H1 (cell line): ENCODE results near the gene ARL5A. TPM values are rescaled to one million over a fixed set of nuclear protein-coding genes. Genes with fewer than 3 reads are reported as not detected.

Experiments used
- CHD1 ChIP-seq: IDR thresholded peaks from 2 replicates; pipeline ENCODE4 v1.6.1; 2012; ENCODE audit warnings: low read depth, low read length, improper control_type of control experiment
- HDAC2 ChIP-seq, 2 experiments: fragments of 300-600 bp in 1 of 2; sonication (generic) in 1 of 2; IDR thresholded peaks; 2 replicates each; pipeline ENCODE4 v1.6.1; 2011 to 2012; ENCODE audit warnings: low read depth in 2 of 2, low read length in 2 of 2, mild to moderate bottlenecking in 2 of 2, moderate library complexity in 2 of 2, borderline replicate concordance in 1 of 2, inconsistent platforms in 1 of 2
- KDM4A ChIP-seq: IDR thresholded peaks from one replicate; pipeline ENCODE4 v1.7.1; 2012; ENCODE audit warnings: low read depth, mild to moderate bottlenecking, moderate library complexity, low read length, inconsistent platforms; ENCODE audit not compliant: severe bottlenecking
- RFX5 ChIP-seq: IDR thresholded peaks from 2 replicates; pipeline ENCODE4 v1.6.1; 2011; ENCODE audit warnings: low read depth, low read length, improper control_type of control experiment, borderline replicate concordance
- SIN3A ChIP-seq, 2 experiments: IDR thresholded peaks in 1 of 2; conservative IDR thresholded peaks in 1 of 2; 2 replicates each; pipeline ENCODE4 v1.6.1; 2011 to 2012; ENCODE audit warnings: low read length in 2 of 2, improper control_type of control experiment in 1 of 2, low read depth in 1 of 2, mild to moderate bottlenecking in 1 of 2
- TCF12 ChIP-seq: IDR thresholded peaks from 2 replicates; pipeline ENCODE4 v1.6.1; 2011; ENCODE audit warnings: low read depth, mild to moderate bottlenecking, low read length
- TEAD4 ChIP-seq: IDR thresholded peaks from 2 replicates; pipeline ENCODE4 v1.6.1; 2012; ENCODE audit warnings: low read depth, low read length, inconsistent platforms, mixed read lengths
- YY1 ChIP-seq: IDR thresholded peaks from 2 replicates; pipeline ENCODE4 v1.6.1; 2011; ENCODE audit warnings: low read depth, mild to moderate bottlenecking, low read length
- polyA plus RNA-seq, 7 experiments: library from polyadenylated mRNA; depleted of rRNA in 3 of 7; stranded (reverse) in 5 of 7; unstranded in 2 of 7; fragments of >200 nt in 5 of 7; fragments of 200-250 nt in 2 of 7; gene quantifications; 1 replicate in 5 of 7; 2 replicates in 1 of 7; 4 replicates in 1 of 7; pipeline versions ENCODE4 v1.2.1 to v1.2.3, GENCODE V29; 2011 to 2013; ENCODE audit warnings: missing spikeins in 2 of 7, mixed read lengths in 2 of 7
- total RNA-seq: library from RNA; stranded (reverse); fragmentation: NEBNext Ultra II Directional; extraction: Animal tissue kit (Norgen Biotek cat#: 25700); gene quantifications from 2 replicates; pipeline ENCODE4 v1.2.1, GENCODE V29; 2021

ARL5A gene
- total and polyA plus RNA-seq, 2 of the 8 experiments (the other 6 are each of a cell fraction or from before 2014, with no cell fraction given): 12.6 to 86.3 TPM

DNA sequence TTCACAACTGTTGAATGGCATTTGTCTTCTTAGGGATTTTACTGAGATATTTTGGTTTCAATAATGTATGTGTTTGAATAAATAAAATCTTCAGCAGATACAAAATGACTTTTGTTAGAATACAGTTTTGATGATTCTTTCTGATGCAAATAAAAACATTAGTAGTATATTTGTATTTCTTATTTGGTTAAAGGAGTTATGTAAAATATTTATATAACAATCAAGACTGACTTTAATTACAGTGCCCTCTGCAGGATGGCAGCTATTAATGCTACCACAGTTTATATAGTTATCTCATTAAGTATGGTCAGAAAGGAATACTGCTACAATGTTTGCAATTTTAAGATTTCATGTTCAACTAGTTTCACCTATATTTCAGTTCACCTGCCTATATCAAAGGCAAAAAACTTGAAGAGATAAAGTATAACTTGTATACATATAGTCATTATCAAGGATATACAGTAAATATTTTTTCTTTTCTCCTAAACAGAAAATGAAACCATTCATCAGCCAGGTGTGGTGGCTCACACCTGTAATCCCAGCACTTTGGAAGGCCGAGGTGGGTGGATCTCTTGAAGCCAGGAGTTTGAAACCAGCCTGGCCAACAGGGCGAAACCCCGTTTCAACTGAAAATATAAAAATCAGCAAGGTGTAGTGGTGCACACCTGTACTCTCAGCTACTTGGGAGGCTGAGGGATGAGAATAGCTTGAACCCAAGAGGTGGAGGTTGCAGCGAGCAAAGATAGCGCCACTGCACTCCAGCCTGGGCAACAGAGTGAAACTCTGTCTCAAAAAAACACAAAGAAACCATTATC is 19.8 kb downstream of the ARL5A start (continued):
- TF ChIP-seq RFX5 (no peak), YY1 (no peak), TCF12 (no peak), HDAC2 (IDR thresholded peaks at IDR 0.05; ENCODE audit: borderline replicate concordance in 1 of 2, low read depth in 2 of 2, low read length in 2 of 2) (no peak), SIN3A (conservative IDR thresholded peaks at IDR 0.05 in 1 of 2, IDR thresholded peaks at IDR 0.05 in 1 of 2; ENCODE audit: low read depth in 1 of 2, low read length in 2 of 2) (no peak), TEAD4 (no peak), KDM4A (no peak), CHD1 (no peak)
